Skin of body (tissue), 2 donors: ENCODE data around the gene TMEM223. TPM values are rescaled to one million over a fixed set of nuclear protein-coding genes. Genes with fewer than 3 reads are reported as not detected.
"Not testable (repeated sequence)": the region's sequence is repeated elsewhere in the genome, so short reads cannot be mapped to it uniquely, and the experiment has no call there.

Source experiments
- DNase-seq: peaks from one replicate; lab custom pipeline; 2025; lab: John Stamatoyannopoulos, UW
- total RNA-seq: library from RNA; depleted of rRNA; stranded (reverse); fragments of >200 nt; gene quantifications from one replicate; pipeline ENCODE4 v1.2.3, GENCODE V29; 2014

Gene TMEM223
- total RNA-seq: 9.3 TPM

- peak; percentile 80 for DNase-seq
These were observed at the start of gene TMEM223 for GRCh38 chr11:62791501-62792201. TSS of gene TMEM223 (minus strand) at chr11:62792006. CDS start at chr11:62791994, 12 bp downstream.

- DNase-seq: peak; percentile 82
These were observed 49.0 kb upstream of the TMEM223 start for GRCh38 chr11:62840721-62841360.

- DNase-seq: peak; percentile 94
These were observed 47.5 kb upstream of the TMEM223 start, which contains the start of gene WDR74 for GRCh38 chr11:62839050-62839945. TSS of gene WDR74 (minus strand) at chr11:62839590. CDS start at chr11:62839570, 20 bp downstream.

GRCh38 chr11:62835336-62835735 is 43.5 kb upstream of the TMEM223 start:
- no peak for DNase-seq

- DNase-seq: no peak
These were observed 40.8 kb upstream of the TMEM223 start, which contains the start of gene TEX54 for GRCh38 chr11:62832336-62833234. TSS of gene TEX54 (minus strand) at chr11:62832841.

- DNase-seq: peak; percentile 99
These were observed 39.9 kb upstream of the TMEM223 start, which contains the start of gene STX5 for GRCh38 chr11:62831520-62832335. TSS of gene STX5 (minus strand) at chr11:62832051. CDS start at chr11:62831243, 808 bp downstream.

GRCh38 chr11:62830904-62831519 is 39.2 kb upstream of the TMEM223 start:
- no peak for DNase-seq

- DNase-seq: not testable (repeated sequence)
These were observed 36.3 kb upstream of the TMEM223 start for GRCh38 chr11:62828130-62828529.

- DNase-seq: no peak
These were observed 31.9 kb upstream of the TMEM223 start for GRCh38 chr11:62823677-62824076.

GRCh38 chr11:62817129-62817528 is 25.3 kb upstream of the TMEM223 start:
- DNase-seq: no peak

GRCh38 chr11:62816557-62816956 is 24.8 kb upstream of the TMEM223 start:
- no peak for DNase-seq

GRCh38 chr11:62811659-62812058 is 19.9 kb upstream of the TMEM223 start:
- no peak for DNase-seq

GRCh38 chr11:62810748-62811147 is 18.9 kb upstream of the TMEM223 start:
- DNase-seq: no peak

GRCh38 chr11:62806611-62807121 is 14.9 kb upstream of the TMEM223 start:
- DNase-seq: no peak

- DNase-seq: peak; percentile 43
These were observed 14.2 kb upstream of the TMEM223 start for GRCh38 chr11:62805961-62806441.

GRCh38 chr11:62805076-62805892 is 13.5 kb upstream of the TMEM223 start, which contains the start of gene NXF1:
TSS of gene NXF1 (minus strand) at chr11:62805440. CDS start at chr11:62805356, 84 bp downstream.
- DNase-seq: peak; percentile 96

- peak; percentile 23 for DNase-seq
These were observed 12.7 kb upstream of the TMEM223 start for GRCh38 chr11:62804310-62805075.
